HG03060 (cell line): ENCODE results near the gene TRAF3IP1.
"Not testable (repeated sequence)": the region's sequence is repeated elsewhere in the genome, so short reads cannot be mapped to it uniquely, and the experiment has no call there.

Source experiments
- ATAC-seq: cut with Tn5 transposase; IDR thresholded peaks from one replicate; pipeline ENCODE4 v1.9.1; 2021; ENCODE audit warnings: low read depth, moderate number of reproducible peaks; ENCODE audit not compliant: unreplicated experiment

TRAF3IP1 gene

GRCh38 chr2:238439917-238440316, 119.6 kb downstream of the TRAF3IP1 start:
- ATAC-seq = no peak

DNA sequence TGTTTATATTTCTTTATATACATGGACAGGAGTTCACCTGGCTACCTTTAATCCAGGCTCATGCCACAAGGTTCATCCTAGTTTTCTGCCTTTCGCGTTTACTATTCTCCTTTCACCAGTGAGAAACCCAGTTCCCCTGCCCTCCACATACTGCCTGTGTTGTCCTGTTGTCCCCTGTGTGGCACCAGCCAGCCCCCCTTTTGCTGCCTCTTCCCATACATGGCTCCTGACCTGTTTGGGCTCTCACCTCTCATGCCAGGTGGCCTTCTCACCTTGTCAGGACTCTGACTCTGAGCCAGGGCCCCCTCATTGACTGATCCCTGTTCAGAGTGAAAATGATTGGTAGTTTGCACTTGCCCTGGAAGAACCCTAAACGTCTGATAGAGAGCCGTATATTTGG, 120.0 kb downstream of the TRAF3IP1 start:
- ATAC-seq = no peak

GRCh38 chr2:238440767-238441166, 120.4 kb downstream of the TRAF3IP1 start:
- ATAC-seq = no peak

DNA sequence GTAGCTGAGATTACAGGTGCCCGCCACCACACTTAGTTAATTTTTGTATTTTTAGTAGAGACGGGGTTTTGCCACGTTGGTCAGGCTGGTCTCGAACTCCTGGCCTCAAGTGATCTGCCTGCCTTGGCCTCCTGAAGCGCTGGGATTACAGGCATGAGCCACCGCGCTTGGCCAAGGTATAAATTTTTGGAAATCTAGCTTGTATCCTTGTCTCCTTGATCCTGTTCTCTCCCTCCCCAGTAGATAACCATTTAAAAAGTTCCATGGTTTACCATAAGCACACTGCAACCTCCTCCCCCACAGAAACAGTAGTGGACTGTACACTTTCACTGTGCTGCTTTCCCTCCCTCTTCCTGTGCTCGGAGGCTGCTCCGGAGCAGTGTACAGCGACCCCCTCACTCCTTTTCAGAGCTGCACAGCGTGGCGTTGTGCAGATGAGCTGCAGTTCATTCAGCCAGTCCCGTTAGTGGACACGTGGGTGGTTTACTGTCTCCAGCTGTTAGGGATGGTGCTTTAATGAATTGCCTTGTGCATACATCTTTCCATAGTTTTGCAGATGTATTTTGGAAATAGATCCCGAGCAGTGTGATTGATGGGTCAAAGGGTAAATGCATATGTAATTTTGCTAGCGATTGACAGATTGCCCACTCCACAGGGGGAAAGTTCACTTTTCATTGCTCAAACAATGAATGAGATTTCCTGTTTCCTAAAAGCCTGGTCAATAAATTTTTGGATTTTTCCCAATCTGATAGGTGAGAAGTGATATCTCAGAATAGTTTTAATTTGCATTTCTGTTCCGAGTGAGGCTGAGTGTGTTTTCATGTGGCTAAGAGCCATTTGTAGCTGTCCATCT, 121.2 kb downstream of the TRAF3IP1 start:
- ATAC-seq = no peak

DNA sequence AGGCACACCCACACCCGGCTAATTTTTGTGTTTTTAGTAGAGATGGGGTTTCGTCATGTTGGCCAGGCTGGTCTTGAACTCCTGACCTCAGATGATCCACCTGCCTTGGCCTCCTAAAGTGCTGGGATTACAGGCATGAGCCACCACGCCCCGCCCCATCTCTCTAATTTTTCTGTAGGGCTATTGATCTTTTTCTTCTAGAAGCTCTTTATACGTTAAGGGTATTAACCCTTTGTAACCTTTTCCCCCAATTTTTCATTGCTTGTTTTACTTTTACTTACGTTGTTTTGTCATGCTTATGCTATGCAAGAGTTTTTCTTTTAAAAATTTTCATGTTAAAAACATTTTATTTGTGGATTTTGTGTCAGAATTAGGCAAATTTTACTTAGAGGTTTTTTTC, 121.9 kb downstream of the TRAF3IP1 start:
- not testable (repeated sequence) for ATAC-seq

DNA sequence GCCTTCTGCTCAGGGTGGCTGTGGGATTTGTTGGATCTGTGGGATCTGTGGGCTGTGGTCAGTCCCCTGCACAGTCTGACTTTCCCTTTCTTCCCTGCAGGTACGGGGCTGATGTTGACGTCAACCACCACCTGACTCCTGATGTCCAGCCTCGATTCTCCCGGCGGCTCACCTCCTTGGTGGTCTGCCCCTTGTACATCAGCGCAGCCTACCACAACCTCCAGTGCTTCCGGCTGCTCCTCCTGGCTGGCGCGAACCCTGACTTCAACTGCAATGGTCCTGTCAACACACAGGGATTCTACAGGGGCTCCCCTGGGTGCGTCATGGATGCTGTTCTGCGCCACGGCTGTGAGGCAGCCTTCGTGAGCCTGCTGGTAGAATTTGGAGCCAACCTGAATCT, 123.9 kb downstream of the TRAF3IP1 start:
- ATAC-seq = no peak

GRCh38 chr2:238445409-238446190, 125.3 kb downstream of the TRAF3IP1 start:
- no peak for ATAC-seq

GRCh38 chr2:238446371-238446770, 126.1 kb downstream of the TRAF3IP1 start:
- no peak for ATAC-seq

DNA sequence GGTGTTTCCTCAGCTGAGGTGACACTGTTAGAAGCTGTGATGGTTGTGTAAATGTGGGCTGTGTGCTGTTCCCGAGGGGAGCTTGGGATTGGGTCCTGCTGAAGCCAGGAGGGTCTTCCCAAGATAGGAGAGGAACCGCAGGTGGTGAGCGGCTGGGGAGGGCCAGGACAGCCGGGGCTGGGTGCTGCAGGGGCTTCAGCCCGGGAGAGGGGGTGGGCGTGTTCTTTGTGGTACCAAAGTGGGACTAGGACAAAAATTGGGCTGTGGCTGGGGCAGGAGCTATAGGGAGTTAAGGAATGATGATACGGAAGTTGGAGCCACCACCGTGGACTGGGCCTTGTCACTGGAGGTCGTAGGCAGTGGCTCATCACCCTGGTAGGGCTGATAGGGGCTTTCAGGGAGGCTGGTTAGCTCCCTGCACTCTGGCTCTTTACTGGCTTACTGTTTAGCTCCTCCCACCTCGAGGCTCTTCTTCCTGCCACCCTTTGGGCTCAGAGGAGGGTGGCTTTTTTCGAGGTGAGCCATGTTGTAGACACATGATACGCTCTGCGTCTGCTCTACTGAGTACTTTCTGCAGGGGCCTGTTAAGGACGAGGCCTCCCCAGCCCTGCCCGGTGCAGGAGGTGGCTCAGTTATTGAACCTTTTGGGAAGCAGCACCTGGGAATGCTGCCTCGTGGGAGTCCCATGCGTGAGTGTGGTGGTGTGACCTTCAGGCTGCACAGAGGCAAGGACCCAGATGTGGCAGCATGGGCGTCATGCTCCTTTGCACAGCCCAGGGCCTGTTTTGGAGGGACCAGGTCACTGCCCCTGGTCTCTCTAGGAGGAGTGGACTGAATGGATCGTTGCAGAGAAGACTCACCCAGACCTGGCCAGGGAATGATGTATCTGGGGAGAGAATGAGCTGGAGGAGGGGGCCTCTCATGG, 128.0 kb downstream of the TRAF3IP1 start:
- no peak for ATAC-seq

GRCh38 chr2:238449241-238449640, 128.9 kb downstream of the TRAF3IP1 start:
- no peak for ATAC-seq

- ATAC-seq = no peak
These were observed 129.6 kb downstream of the TRAF3IP1 start for GRCh38 chr2:238449909-238450417.

DNA sequence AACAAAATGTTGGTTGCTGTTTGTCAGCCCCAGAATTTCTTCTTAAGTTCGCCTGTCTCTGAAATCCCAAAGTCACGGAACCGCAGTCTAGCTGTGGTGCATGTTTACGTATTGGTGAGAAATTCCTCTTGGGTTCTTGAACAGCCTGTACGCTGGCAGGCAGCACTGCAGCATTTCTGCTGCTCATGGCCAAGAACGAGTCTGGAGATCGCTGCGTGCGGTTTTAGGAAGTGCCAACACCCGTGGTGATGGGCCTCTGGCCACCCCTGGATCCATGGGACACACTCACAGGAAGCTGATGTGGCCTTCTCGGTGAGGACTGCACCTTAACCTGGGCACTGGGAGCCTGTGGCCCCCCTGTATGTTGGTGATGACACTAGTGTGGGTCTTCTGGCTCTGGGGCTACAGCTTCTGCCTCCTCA, 130.1 kb downstream of the TRAF3IP1 start:
- no peak for ATAC-seq
